ENCODE results near the gene OBP2A.
"Not testable (repeated sequence)": the region's sequence is repeated elsewhere in the genome, so short reads cannot be mapped to it uniquely, and the experiment has no call there.

OBP2A gene

DNA sequence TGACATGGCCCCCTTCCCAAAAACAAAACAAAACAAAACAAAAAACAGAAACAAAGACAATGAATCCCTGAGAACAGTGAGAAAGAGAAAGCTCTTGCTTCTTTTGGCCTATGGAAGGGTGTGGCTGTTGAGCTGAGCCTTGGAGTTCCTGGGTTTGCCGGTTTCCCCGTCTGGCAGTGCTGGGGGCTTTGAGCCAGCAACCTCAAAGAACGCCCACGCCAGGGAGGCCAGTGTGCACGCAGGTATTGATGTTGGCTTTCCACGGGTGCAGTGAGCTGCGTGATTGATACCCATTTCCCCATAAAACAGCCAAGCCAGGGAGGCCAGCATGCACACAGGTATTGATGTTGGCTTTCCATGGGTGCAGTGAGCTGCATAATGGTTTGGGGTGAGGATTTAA, 33.0 kb upstream of the OBP2A start:
- DNase-seq = no peak

DNA sequence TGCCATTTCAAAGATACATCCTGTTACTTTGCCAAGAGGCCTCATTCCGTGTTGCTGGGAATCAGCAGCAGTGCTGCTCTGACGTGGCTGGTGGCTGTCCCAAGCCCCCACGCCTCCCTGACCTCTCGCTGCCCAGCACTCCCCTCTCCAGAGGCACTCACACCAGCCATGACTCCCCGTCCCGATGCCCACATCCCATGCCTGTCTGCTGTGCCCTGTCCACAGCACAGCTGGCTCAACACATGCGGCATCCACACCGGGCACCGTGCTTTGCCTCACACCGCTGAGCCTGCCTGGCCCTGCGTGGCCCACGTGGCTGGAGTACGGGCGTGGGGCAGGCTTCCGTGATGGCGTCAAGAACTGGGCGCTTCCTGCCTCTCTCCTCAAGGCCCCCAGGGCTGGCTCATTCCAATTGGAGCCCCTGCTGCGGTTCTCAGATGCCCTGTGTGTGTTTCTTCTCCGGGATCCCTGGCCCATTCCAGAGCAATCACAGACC, 32.5 kb upstream of the OBP2A start:
- no peak for DNase-seq

DNA sequence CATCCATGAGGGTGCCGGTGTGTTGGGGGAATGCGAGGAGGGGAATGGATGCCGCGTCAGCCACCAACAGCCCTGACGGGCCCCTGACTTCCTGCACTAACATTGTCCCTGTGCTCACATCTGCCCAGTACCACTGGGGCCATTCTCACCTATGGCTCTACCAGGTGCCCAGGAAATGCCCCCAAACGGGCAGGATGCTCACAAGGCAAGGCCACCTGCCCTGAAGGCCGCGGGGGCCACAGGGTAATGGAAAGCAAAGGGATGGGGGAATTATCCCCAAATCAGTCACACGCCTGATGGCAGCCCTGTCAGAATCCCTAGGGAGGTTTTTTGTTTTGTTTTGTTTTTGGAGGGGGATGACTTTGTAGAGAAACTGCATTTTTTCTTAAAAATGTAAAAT, 32.0 kb upstream of the OBP2A start:
- not testable (repeated sequence) for DNase-seq

DNA sequence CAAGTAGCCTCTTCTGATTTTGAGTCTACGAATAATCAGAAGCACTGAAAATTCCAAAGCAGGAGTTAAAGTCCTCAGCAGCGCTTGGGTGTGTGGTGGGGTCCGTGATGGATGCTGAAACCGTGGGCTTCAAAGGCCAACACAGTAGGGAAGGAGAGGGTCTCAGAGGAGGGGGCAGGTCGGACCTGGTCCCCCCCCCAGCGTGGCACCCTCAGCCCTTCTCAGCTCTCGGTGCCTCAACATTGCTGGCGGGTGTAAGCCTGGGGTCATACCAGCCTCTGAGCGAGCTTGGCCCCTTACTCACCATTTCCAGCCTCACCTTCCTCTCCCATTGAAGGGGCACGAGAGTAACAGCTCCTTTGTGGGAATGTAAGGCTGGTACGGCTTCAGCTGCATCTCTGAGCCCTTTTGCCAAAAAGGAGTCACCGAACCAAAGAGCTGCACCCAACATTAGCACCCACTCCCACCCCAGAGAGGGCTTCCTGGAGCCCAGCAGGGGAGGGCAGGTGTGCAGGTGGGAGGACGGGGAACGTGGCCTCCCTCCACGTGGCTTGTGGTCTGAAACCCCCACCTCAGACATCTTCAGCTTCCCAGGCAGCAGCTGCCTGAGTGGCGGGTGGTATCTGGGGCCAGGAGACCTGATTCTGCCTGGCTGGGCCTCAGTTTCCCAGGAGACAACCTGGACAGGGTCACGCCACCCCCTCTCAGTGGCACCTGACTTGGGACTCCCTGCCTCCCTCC, 31.4 kb upstream of the OBP2A start:
- DNase-seq = no peak

DNA sequence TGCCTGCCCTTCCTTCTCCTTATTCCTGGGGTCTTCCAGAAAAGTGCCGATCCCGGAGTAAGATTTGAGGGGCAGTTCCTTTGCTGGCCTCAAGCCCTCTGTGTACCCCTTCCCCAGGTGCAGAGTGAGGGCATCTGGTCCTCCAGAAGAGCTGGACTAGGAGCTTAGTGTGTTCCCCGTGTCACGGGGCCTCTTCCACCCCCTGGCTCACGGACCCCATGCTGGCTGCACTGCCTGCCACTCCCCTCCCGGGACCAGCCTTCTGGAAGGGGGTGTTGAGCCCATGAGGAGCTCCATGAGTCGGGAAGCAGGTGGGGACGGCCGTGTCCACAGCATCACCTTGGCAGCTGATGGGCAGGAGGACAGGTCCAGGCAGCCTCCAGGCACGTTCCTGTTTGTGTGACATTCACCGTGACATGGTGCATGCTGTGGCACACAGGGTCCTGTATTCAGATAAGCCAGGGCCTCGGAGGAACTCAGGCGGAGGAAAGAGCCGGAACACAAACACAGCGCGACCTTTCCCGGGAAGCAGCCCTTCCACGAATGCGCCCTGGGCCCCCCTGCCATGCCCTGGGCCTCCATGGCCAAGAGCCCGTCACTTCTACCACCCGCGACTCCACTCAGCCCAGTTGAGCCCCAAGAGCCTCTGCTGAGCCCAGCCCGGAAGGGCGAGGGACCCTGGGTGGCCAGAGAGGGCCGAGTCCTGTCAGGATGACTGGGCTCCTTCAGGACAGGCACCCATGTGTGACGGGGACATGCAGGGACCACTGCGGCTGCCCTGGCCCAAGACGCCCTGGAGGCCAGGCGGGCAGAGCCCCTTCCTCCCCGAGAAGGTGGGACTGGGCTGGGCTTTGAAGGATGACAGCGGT, 30.6 kb upstream of the OBP2A start:
- DNase-seq = no peak

DNA sequence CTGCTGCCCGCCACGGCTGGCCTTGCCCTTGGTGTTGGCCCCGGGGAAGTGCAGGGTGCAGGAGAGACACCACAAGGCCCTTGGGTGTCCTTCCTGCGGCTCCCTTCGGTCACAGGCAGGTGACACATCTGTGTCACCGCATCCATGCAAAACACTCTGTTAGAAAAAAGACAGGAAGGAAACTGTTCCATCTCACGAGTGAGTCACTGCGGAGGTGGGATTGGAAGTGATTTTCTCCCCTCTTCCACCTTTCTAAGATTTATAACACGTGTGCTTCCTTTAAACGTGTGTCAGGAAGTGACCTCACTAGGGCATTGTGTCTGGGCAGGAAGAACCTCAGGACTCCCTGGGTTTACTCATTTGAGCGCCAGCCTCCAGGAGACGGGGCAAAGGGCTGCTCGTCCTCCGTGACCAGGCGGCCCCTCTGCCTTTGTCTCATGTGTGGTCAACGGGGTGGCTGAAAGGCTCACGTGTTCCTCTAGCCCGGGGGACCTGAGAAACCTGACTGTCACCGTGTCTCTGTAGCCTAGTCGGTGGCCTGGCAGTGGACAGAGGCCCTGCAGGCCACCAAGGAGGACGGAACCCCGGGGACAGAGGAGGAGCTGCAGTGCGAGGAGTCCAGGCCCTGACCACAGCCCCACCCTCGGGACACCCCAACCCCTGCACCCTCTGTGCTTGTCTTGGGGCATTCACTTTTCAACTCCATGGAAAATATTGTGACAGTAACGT, 29.6 kb upstream of the OBP2A start:
- DNase-seq = no peak

DNA sequence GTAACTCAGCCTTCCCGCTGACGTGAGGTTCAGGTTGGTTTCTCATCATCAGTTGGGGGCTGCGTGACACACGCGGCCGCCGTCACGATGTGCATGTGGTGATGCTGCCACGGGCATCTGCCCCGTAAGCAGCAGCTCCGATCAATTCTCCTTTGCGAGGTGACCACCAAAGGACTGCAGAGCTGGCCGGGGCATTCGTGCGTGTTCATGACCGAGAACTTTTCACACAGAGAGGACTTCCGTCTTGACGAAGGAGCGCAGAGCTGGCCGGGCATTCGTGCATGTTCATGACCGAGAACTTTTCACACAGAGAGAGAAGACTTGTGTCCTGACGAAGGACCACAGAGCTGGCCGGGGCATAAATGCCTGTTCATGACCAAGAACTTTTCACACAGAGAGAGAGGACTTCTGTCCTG, 28.5 kb upstream of the OBP2A start:
- DNase-seq = no peak

DNA sequence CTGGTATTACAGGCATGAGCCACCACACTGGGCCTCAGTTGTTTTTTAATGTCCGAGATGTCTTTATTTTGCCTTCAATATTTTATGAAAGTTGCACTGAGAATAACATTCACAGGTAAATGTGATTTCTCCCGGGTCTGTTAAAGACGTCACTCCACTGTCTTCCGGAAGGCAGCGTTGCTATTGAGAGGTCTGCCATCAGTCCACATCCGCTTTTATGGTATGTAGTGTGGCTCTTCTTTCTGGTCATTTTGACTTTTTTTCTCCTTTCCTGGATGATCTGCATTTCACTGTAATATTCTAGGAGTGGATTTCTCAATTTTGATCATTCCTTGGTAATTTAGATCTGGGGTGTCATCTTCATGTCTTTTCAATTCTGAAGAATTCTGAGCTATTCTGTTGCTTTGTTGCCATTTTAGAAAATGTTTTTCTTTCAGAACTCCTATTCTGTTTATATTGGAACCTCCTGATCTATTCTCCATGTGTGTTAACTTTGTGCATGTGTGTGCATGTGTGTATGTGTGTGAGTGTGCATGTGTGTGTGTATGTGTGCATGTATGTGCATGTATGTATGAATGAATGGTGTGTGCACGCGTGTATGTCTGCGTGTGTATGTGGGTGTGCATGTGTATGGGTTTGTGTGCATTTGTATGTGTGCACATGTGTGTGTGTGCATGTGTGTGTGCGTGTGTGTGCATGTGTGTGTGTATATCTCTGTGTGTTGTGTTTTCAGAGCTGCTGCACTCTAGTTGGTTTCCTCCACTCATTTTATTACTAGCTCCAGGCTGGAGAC, 26.6 kb upstream of the OBP2A start:
- no peak for DNase-seq

DNA sequence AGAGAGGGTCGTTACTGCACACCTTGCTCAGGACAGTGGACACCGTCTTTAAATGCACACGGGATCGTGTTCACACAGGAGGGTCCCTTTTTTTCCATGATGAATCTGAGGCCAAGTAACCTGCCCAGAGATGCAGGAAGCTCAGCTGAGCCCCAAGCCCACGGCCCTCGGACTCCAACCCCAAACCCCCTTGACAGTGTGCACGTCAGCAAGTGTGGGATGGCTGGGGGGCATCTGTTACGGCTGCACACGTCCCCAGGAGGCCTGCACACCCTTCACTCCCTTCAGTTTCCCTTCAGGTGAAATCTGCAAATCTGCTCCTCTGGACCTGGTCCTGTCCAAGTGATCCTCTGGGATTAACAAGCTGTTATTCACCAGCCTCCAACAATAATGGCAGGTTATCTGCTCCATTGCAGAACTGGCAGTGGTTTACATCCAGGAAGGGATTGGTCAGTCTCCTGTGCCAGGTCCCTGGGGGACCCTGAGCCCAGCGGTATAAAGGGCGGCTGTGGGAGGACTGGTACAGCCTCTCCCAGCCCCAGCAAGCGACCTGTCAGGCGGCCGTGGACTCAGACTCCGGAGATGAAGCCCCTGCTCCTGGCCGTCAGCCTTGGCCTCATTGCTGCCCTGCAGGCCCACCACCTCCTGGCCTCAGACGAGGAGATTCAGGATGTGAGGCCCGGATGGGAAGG, 24.9 kb upstream of the OBP2A start, which contains the start of gene LCN1:
LCN1 (plus strand) TSS at position 525 of the 692 bp plus-strand sequence; CDS start at position 583, 58 bp downstream.
- no peak for DNase-seq

DNA sequence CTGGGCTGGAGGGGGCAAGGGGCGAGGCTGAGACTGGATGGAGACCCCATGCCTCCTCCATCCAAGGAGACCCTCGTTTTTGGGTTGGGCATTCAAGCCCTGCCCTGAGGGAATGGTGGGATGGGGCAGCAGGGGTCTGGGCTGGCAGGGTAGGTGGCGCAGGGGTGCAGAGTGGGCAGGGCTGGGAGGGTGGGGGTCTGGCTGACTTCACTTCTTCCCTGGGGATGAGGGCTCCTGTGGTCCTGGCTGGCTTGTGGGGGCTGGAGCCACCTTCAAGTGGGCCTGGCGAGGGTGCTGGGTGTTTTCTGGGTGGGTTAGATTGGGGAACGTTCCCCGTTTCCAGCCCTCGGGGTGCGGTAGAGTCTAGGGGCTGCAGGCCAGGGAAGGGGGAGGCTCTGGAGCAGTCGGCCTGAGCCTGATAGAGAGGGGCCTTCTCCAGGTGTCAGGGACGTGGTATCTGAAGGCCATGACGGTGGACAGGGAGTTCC, 24.3 kb upstream of the OBP2A start:
- DNase-seq = no peak

DNA sequence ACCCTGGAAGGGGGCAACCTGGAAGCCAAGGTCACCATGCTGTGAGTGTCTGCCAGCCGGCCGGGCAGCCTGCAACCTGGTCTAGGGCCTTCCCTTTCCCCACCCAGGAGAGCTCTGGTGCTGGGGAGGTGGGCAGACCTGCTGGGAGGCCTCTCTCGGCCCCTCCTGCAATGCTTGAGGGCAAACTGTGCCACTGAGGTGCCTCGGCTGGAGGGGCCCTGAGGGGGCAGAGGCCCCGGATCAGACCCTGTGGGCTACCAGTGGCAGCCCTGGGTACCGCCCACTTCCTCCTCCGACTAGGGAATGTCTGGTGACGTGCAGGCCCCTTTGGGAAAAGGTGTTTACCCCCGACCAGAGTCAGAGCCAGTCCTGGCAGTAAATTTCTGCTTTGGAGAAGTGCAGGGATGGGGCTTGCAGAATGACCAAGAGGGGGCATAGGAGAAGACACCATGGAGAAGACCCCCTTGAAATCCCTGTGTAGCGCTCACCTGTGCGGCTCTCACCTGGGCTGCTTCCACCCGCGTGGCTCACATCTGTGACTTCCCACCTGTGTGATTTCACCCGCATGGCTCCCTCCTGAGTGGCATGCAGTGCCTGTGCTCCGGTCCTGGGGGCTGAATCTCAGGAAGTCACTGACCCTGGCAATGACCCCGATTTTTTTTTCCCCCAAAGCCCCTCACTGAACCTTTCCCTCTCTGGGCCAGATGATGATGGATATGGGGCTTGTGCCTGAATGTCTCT, 23.6 kb upstream of the OBP2A start:
- DNase-seq = no peak

DNA sequence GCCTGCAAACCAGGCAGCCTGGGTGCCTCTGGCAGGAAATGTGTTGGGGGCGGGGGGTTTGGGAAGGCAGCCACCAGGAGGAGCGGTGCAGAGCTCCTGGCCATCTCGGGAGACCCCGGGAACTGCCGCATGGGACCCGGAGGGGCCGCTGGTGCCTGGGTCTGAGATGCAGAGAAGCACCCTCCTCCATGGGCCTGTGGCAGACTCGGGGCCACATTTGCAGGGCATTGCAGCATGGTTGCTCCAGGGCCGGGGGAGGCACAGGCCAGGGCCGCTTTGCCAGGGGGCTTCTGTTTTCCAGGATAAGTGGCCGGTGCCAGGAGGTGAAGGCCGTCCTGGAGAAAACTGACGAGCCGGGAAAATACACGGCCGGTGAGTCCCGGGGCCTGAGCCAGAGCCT, 23.0 kb upstream of the OBP2A start:
- no peak for DNase-seq

DNA sequence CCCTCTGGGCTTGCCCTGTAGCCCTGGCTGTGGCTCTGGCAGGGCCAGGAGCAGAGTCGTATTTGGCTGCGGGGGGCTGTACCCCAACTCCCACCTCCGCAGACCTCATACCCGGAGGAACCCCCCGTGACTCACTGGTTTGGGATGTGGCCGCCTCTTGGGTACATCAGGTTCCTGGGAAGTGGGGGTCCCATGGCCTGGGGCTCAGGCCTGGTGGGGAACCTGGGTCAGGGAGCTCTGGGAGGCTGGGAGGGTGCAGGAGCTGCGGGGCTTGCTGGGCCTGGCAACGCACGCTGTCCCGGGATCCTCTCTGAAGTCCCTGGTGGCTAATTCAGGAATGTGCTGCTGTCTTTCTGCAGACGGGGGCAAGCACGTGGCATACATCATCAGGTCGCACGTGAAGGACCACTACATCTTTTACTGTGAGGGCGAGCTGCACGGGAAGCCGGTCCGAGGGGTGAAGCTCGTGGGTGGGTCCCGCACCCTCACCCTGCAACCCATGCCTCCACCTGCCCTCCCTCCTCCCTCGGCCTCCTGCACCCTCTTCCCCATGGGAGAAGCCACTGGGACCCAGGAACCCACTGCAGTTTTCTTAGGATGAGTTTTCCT, 22.3 kb upstream of the OBP2A start:
- no peak for DNase-seq

DNA sequence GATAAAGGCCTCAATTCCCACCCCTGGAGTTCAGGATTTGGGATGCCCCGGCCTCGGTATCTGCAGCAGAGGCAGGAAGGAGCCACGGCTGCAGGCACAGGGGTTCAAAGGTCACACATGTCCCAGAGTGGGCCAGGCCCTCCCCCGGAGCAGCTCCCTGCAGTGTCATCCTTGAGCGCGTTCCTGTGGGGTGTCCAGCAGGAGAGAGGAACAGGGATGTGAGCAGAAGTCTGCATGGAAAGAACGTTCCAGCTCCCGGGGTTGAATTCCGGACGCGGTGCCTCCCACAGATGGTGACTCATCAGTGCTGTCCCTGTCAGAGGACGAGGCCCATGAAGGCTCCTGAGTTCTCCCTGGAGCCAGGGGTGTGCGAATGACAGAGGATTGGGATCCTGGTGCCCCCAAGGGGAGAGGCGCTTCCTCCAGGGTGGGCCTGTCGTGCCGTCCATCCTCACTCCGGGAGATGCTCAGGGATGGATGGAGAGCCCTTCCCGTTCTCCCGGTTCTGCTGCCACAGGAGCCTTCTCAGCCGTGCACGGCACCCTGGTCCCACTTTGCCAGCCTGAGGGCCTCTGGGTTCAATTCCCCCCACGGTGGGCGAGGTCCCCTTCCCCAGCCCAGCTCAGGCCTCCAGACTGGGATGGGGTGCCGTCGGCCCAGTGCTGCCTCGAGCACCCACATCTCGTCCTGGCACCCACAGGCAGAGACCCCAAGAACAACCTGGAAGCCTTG, 21.6 kb upstream of the OBP2A start:
- DNase-seq = no peak

DNA sequence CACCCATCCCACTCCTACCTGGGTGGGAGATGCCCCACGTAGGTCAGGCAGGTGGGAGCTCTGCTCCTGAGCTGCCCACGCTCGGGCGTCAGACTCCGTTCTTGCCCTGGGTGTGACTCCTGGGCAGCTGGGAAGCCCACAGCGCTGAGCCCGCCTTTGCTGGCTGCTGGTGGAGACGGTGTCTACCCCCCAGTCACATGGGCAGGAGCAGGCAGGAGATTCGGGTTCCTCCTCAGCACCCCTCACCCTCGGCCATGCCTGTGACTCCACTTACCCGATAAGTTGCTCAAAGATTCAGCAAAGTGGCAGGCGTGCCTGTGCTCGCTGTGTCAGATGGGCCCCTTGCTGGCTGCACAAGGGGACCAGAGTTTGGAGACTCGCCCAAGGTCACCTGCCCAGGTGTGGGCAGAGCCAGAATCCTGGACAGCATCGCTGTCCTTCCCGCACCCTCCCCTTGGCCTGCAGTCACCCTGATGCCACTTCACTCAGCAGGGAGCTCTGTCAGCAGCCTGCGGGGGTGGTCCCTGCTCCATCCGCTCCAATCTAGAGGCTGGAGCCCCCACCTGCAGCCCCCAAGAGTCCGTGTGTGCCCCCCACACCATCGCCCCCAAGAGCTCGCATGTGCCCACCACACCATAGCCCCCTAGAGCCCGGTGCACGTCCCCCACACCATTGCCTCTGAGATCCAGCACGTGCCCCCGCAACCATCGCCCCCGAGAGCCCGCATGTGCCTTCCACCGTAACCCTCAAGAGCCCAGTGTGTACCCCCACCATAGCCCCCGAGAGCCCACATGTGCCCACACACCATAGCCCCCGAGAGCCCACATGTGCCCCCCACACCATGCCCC, 20.5 kb upstream of the OBP2A start:
- DNase-seq = no peak

DNA sequence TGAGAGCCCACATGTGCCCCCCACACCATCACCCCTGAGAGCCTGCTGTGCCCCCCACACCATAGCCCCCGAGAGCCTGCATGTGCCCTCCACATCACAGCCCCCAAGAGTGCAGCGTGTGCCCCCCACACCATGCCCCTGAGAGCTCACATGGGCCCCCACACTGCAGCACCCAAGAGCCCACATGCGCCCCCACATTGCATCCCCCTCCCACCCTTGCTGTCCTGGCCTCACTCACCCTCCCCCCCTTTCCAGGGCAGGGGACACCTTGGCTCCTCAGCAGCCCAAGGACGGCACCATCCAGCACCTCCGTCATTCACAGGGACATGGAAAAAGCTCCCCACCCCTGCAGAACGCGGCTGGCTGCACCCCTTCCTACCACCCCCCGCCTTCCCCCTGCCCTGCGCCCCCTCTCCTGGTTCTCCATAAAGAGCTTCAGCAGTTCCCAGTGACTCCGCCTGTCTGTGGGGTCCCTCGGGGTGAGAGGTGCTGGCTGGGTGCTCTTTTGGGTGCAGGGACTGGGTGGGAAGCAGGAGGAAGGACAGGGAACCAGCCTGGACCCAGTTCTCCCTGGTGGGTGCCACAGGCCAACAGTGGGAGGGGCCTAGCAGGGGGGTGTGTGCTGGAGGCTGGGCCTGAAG, 19.7 kb upstream of the OBP2A start:
- DNase-seq = no peak

DNA sequence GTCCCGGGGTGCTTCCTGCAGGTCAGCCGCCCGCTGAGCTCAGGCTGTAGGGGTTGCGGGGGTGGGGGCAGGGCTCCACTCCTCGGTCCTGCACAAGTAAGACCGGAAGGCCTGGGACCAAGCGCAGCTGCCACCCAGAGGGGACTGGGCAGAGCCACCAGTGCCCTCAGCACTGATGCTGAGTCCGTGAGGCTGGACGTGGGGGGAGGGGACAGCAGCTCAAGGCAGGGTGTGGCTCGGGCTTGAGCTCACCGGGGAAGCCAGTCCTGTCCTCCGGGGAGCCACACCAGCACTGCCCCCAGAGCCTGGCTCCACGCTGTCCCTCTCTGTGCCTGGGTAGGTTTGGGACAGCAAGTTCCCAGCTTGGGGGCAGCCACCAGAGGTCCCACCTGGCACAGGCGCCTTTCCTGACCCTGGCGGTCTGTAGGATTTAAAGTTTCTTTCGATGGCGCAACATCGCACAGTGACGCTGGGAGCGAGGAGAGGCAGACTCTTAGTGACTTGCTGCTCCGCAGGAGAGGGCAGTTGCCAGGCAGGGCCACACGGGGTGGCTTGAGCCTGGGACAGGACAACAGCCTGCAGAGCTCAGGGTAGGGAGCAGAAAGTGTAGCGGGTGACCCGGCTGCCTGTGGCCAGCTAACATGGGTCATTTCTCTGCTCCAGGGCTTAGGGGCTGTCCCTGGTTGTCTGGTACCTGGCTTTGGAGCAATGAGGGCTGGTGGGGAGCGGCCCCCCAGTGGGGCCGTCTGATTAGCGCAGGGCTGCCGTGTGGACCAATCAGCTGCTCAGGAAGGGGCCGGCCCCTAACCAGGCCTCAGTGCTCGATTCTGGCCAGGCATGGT, 19.0 kb upstream of the OBP2A start:
- DNase-seq = no peak

Measured in right hindlimb (tissue), 1 donor.